ENCODE results near the gene FBXO45. TPM values are rescaled to one million over a fixed set of nuclear protein-coding genes. Genes with fewer than 3 reads are reported as not detected.

FBXO45 gene
- total and polyA plus RNA-seq, 7 experiments from 2014 or later: 1.2 to 15.9 (median 5.0) TPM

DNA sequence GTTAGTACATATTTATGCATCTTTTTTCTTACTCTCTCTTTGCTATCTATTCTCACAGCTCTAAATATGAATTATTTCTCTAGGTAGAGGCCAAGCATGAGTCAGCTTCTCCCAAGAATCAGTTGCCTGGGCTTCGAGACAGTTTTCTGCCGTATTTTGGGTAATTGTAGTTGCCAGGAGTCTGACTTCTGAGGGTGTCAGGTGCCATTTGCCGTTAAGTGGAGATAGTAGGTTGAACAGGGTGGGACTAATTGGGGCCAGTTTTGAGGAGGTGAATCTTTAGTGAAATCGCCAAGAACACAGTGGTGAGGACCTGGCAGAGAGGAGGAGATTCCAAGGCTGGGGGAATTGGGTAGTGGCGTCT lies 63.2 kb downstream of the FBXO45 start:
- CTCF ChIA-PET: interaction anchor here (0.6 to 6.1 kb wide), 7 partner anchors 9 to 83 kb away, joined by 4 to 51 read pairs (median 5); no protein-coding TSS in a partner anchor
- peaks cover 31 to 71% (median 61%) of the 10 kb centered on the region in 7 donors for H3K4me1 Mint-ChIP-seq
- peaks cover 30 to 31% of the 10 kb centered on the region in 2 donors for H3K4me1 ChIP-seq (ENCODE audit: control insufficient read depth in 2 of 2, insufficient read depth in 2 of 2, low read length in 2 of 2)
- H3K36me3 Mint-ChIP-seq: peaks cover 0 to 6% (median 0%) of the 10 kb centered on the region in 5 donors
- peak in 1 of 9 donors; percentile 33 for DNase-seq
- ATAC-seq: peak; percentile 3
- peak overlapping the region; percentile 80 to 96 (median 90) for H3K4me3 Mint-ChIP-seq
- POLR2A ChIA-PET: interaction anchor here (0.6 to 6.5 kb wide), 17 partner anchors 8 to 1224 kb away, joined by 3 to 70 read pairs (median 7); partner anchors contain the start of genes CEP19, FBXO45, NRROS and PIGX
- H3K27ac ChIP-seq (ENCODE audit: low read depth, low read length): peak overlapping the region; percentile 78
- no peaks in the 10 kb centered on the region for H3K27me3 ChIP-seq (ENCODE audit: control insufficient read depth in 2 of 2, insufficient read depth in 2 of 2, low read length in 2 of 2)
- H3K4me3 ChIP-seq (ENCODE audit: low read length): peak overlapping the region; percentile 48
- intact Hi-C loops (cut with micrococcal nuclease): loop anchor here (1.0 to 10.0 kb wide), 15 partner anchors 7 to 923 kb away; partner anchors contain the start of genes CEP19 (in 2 of the 2), FBXO45 (in 2 of the 2), NCBP2 (in 2 of the 2) and PAK2 (in 2 of the 2)
- no peaks in the 10 kb centered on the region for H3K36me3 ChIP-seq (ENCODE audit: control insufficient read depth in 2 of 3, insufficient read depth in 3 of 3, low read length in 3 of 3)
- H3K9me3 Mint-ChIP-seq: no peaks in the 10 kb centered on the region
- H3K27ac Mint-ChIP-seq: peak overlapping the region; percentile 93 to 99 (median 97)
- no peaks in the 10 kb centered on the region for H3K9me3 ChIP-seq (ENCODE audit: control insufficient read depth in 2 of 3, low read length in 3 of 3)
- no peaks in the 10 kb centered on the region for H3K27me3 Mint-ChIP-seq

DNA sequence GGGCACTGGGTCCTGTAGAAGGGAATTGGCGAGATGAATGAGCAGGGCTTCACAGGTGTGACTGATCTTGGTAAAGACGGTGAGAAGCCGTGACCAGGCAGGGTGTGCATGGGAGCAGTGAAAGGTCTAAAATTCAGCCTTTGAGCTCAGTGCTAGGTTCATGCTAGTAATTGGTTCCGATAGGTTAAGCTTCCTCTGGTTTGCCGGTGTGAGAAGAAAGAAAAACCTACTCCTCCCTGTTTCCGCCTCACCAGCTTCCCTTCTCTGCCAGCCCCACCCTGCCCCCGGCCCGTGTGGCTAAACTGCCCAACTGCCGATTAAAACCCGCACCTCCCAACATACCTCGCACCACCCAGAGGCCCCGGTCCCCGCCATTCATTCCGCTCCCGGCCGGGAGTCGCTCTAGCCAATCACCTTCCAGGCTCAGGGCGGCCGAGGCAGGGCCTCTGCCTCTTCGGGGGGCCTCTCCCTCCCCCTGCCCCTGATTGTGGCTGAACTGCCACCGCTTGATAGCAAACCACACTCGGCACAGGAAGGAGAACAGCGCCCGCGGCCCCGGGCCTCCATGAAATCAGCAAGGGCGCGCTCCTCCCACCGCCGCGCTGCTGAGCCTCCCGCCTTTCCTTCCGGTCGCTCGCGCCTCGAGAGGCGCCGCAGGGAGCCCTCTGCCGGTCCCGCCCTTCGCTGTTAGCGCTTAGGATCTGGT lies 63.7 kb downstream of the FBXO45 start:
- peaks cover 30 to 31% of the 10 kb centered on the region in 2 donors for H3K4me1 ChIP-seq (ENCODE audit: control insufficient read depth in 2 of 2, insufficient read depth in 2 of 2, low read length in 2 of 2)

GRCh38 chr3:196633555-196634151 lies 65.2 kb downstream of the FBXO45 start:
- H3K4me3 Mint-ChIP-seq: peak overlapping the region; percentile 80 to 96 (median 90)
- peaks cover 0 to 10% (median 0%) of the 10 kb centered on the region in 5 donors for H3K36me3 Mint-ChIP-seq
- H3K36me3 ChIP-seq (ENCODE audit: control insufficient read depth in 2 of 3, insufficient read depth in 3 of 3, low read length in 3 of 3): no peaks in the 10 kb centered on the region
- DNase-seq (no peak), ATAC-seq (no peak)
- CTCF ChIA-PET: interaction anchor here (1.1 to 6.1 kb wide), 3 partner anchors 22 to 51 kb away, joined by 4 to 51 read pairs (median 8); no protein-coding TSS in a partner anchor
- H3K9me3 ChIP-seq (ENCODE audit: control insufficient read depth in 2 of 3, low read length in 3 of 3): no peaks in the 10 kb centered on the region
- peaks cover 38 to 83% (median 67%) of the 10 kb centered on the region in 7 donors for H3K4me1 Mint-ChIP-seq
- no peaks in the 10 kb centered on the region for H3K27me3 Mint-ChIP-seq
- H3K27me3 ChIP-seq (ENCODE audit: control insufficient read depth in 2 of 2, insufficient read depth in 2 of 2, low read length in 2 of 2): no peaks in the 10 kb centered on the region
- intact Hi-C loops (cut with micrococcal nuclease): loop anchor here (2.0 to 10.0 kb wide), 6 partner anchors 39 to 921 kb away; partner anchors contain the start of genes BDH1 (in 1 of the 2), RNF168 (in 1 of the 2) and TFRC (in 1 of the 2)
- POLR2A ChIA-PET: interaction anchor here (1.7 to 5.7 kb wide), 4 partner anchors 12 to 51 kb away, joined by 4 to 46 read pairs (median 21); no protein-coding TSS in a partner anchor
- H3K4me3 ChIP-seq (ENCODE audit: low read length): no peak overlapping the region
- H3K27ac Mint-ChIP-seq: peak overlapping the region; percentile 81 to 99 (median 93)
- peaks cover 31 to 32% of the 10 kb centered on the region in 2 donors for H3K4me1 ChIP-seq (ENCODE audit: control insufficient read depth in 2 of 2, insufficient read depth in 2 of 2, low read length in 2 of 2)
- H3K9me3 Mint-ChIP-seq: no peaks in the 10 kb centered on the region
- H3K27ac ChIP-seq (ENCODE audit: low read depth, low read length): no peak overlapping the region

More for the DNA sequence above, 63.7 kb downstream of the FBXO45 start:
- no peaks in the 10 kb centered on the region for H3K9me3 Mint-ChIP-seq
- Histone ChIP-seq H3K36me3 (ENCODE audit: control insufficient read depth in 2 of 3, insufficient read depth in 3 of 3, low read length in 3 of 3) (no peaks in the 10 kb centered on the region), H3K27me3 (ENCODE audit: control insufficient read depth in 2 of 2, insufficient read depth in 2 of 2, low read length in 2 of 2) (no peaks in the 10 kb centered on the region), H3K9me3 (ENCODE audit: control insufficient read depth in 2 of 3, low read length in 3 of 3) (no peaks in the 10 kb centered on the region), H3K27ac (ENCODE audit: low read depth, low read length) (peak overlapping the region; percentile 78), H3K4me3 (ENCODE audit: low read length) (peak overlapping the region; percentile 48)
- ChIA-PET CTCF (interaction anchor here (0.6 to 6.1 kb wide), 7 partner anchors 9 to 84 kb away, joined by 4 to 51 read pairs (median 5); no protein-coding TSS in a partner anchor), POLR2A (interaction anchor here (0.5 to 6.5 kb wide), 18 partner anchors 8 to 109 kb away, joined by 3 to 70 read pairs (median 6); partner anchors contain the start of genes CEP19, FBXO45, NRROS and PIGX)
- H3K4me3 Mint-ChIP-seq: peak overlapping the region; percentile 80 to 96 (median 90)
- H3K27ac Mint-ChIP-seq: peak overlapping the region; percentile 93 to 99 (median 97)
- H3K36me3 Mint-ChIP-seq: peaks cover 0 to 6% (median 0%) of the 10 kb centered on the region in 5 donors
- no peaks in the 10 kb centered on the region for H3K27me3 Mint-ChIP-seq
- ATAC-seq: peak; percentile 89
- intact Hi-C loops (cut with micrococcal nuclease): loop anchor here (1.0 to 10.0 kb wide), 15 partner anchors 8 to 923 kb away; partner anchors contain the start of genes CEP19 (in 2 of the 2), FBXO45 (in 2 of the 2), NCBP2 (in 2 of the 2) and PAK2 (in 2 of the 2)
- DNase-seq: peak; percentile 69 to 91 (median 88)
- peaks cover 31 to 74% (median 62%) of the 10 kb centered on the region in 7 donors for H3K4me1 Mint-ChIP-seq

GRCh38 chr3:196634224-196634623 lies 65.8 kb downstream of the FBXO45 start:
- H3K4me3 Mint-ChIP-seq: peak overlapping the region in 9 of 10 donors; percentile 23 to 94 (median 80)
- no peaks in the 10 kb centered on the region for H3K27me3 Mint-ChIP-seq
- DNase-seq (no peak), ATAC-seq (no peak)
- Histone ChIP-seq H3K27me3 (ENCODE audit: control insufficient read depth in 2 of 2, insufficient read depth in 2 of 2, low read length in 2 of 2) (no peaks in the 10 kb centered on the region), H3K9me3 (ENCODE audit: control insufficient read depth in 2 of 3, low read length in 3 of 3) (no peaks in the 10 kb centered on the region), H3K4me1 (ENCODE audit: control insufficient read depth in 2 of 2, insufficient read depth in 2 of 2, low read length in 2 of 2) (peaks cover 31 to 37% of the 10 kb centered on the region in 2 donors), H3K4me3 (ENCODE audit: low read length) (no peak overlapping the region), H3K27ac (ENCODE audit: low read depth, low read length) (no peak overlapping the region), H3K36me3 (ENCODE audit: control insufficient read depth in 2 of 3, insufficient read depth in 3 of 3, low read length in 3 of 3) (no peaks in the 10 kb centered on the region)
- intact Hi-C loops (cut with micrococcal nuclease): loop anchor here (5.0 to 10.0 kb wide), 4 partner anchors 38 to 921 kb away; partner anchors contain the start of genes BDH1 (in 1 of the 2) and TFRC (in 1 of the 2)
- CTCF ChIA-PET: interaction anchor here (2.0 to 6.1 kb wide), 2 partner anchors 25 to 51 kb away, joined by 8 to 51 read pairs; no protein-coding TSS in a partner anchor
- peaks cover 0 to 10% (median 0%) of the 10 kb centered on the region in 5 donors for H3K36me3 Mint-ChIP-seq
- H3K27ac Mint-ChIP-seq: peak overlapping the region in 8 of 9 donors; percentile 51 to 99 (median 82)
- POLR2A ChIA-PET: no interaction called here
- H3K4me1 Mint-ChIP-seq: peaks cover 44 to 88% (median 72%) of the 10 kb centered on the region in 7 donors
- no peaks in the 10 kb centered on the region for H3K9me3 Mint-ChIP-seq

- Histone ChIP-seq H3K27me3 (ENCODE audit: control insufficient read depth in 2 of 2, insufficient read depth in 2 of 2, low read length in 2 of 2) (no peaks in the 10 kb centered on the region), H3K27ac (ENCODE audit: low read depth, low read length) (no peak overlapping the region), H3K9me3 (ENCODE audit: control insufficient read depth in 2 of 3, low read length in 3 of 3) (no peaks in the 10 kb centered on the region), H3K4me3 (ENCODE audit: low read length) (no peak overlapping the region), H3K4me1 (ENCODE audit: control insufficient read depth in 2 of 2, insufficient read depth in 2 of 2, low read length in 2 of 2) (peaks cover 27 to 32% of the 10 kb centered on the region in 2 donors), H3K36me3 (ENCODE audit: control insufficient read depth in 2 of 3, insufficient read depth in 3 of 3, low read length in 3 of 3) (no peaks in the 10 kb centered on the region)
- Mint-ChIP-seq H3K27ac (peak overlapping the region in 7 of 9 donors; percentile 21 to 85 (median 58)), H3K4me1 (peaks cover 47 to 86% (median 71%) of the 10 kb centered on the region in 7 donors), H3K4me3 (peak overlapping the region in 1 of 10 donors; percentile 20), H3K36me3 (peaks cover 0 to 9% (median 0%) of the 10 kb centered on the region in 5 donors), H3K9me3 (no peaks in the 10 kb centered on the region), H3K27me3 (no peaks in the 10 kb centered on the region)
- ATAC-seq (no peak), DNase-seq (no peak)
- CTCF ChIA-PET: interaction anchor here (1.1 to 6.1 kb wide), 3 partner anchors 23 to 50 kb away, joined by 3 to 51 read pairs (median 8); no protein-coding TSS in a partner anchor
- intact Hi-C loops (cut with micrococcal nuclease): loop anchor here (5.0 to 10.0 kb wide), 4 partner anchors 37 to 920 kb away; partner anchors contain the start of genes BDH1 (in 1 of the 2) and TFRC (in 1 of the 2)
- POLR2A ChIA-PET: interaction anchor here (0.6 to 2.4 kb wide), 2 partner anchors 23 to 25 kb away, joined by 3 to 8 read pairs; no protein-coding TSS in a partner anchor
Measured at GRCh38 chr3:196634829-196635228, 66.4 kb downstream of the FBXO45 start.
